CD4-positive, alpha-beta T cell treated with Interleukin-4 for 1 hour (primary cell): ENCODE data around the gene DELE1.

Experiments
- DNase-seq, 2 donors: peaks; one replicate each; pipeline ENCODE4 v3.0.0-alpha.2; 2020 to 2022

The DELE1 gene

GRCh38 chr5:141960018-141960417, 36.3 kb downstream of the DELE1 start:
- DNase-seq = peak in 1 of 2 donors; percentile 19

GRCh38 chr5:141960449-141961323, 37.0 kb downstream of the DELE1 start:
- DNase-seq = peak; percentile 91

GRCh38 chr5:141961466-141961865, 37.8 kb downstream of the DELE1 start:
- DNase-seq = no peak

GRCh38 chr5:141963701-141964100, 40.0 kb downstream of the DELE1 start:
- DNase-seq = no peak

- DNase-seq = no peak
These were observed 41.4 kb downstream of the DELE1 start for GRCh38 chr5:141965071-141965470.

- DNase-seq = no peak
These were observed 42.7 kb downstream of the DELE1 start for GRCh38 chr5:141966275-141966962.

DNA sequence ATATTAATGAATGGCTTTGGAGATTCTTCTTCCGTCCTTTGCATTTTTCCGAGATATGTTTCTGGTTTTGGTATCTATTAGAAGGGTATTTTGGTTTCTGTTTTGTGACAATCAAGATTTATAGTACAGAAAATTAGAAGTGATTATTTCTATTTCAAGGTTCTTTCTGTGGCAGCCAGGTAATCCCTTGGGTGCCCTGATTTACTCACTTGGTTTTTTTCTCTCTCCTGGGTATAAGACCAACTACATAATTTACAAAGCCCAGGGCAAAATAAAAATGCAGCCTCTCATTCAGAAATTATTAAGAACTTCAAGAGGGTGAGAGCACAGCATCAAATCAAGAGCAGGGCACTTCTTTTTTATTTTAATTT, 43.3 kb downstream of the DELE1 start:
- DNase-seq = no peak

DNA sequence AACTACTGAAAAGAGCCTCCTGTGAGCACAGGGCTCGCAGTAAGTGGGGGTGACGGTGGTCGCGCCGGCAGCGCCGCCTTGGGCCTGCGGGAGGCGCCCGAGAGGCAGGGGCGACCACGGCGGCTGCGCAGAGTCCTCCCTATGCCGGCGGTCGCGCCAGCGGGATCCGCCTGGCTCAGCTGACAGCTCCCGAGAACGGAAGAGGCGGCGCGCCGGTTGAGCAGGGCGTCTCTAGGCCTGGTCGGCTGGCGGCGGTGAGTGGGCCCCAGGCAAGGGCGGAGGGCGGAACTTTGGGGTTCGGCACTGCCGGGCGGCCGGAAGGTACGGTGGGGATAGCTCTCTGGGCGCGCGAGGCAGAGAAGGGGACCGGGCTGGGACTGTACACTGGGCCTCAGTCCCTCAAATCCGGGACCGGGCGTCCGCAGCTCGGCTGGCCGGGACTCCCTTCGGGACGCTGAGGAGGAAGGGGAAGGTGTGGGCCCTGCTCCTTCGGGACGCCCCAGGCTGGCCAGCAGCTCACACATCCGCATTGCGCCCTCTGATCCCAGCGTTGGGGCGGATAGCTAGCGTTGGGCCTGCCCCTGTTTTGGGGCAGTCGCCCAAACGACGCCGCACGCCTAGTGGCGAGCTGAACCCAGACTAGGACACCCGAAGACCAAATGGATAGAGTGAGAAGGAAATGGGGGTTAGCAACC, 45.4 kb downstream of the DELE1 start, which contains the start of gene RNF14:
RNF14 (plus strand) TSS at position 192 of the 695 bp plus-strand sequence. CDS start 4,484 bp downstream, outside the sequence.
- peak; percentile 93 to 94 for DNase-seq

DNA sequence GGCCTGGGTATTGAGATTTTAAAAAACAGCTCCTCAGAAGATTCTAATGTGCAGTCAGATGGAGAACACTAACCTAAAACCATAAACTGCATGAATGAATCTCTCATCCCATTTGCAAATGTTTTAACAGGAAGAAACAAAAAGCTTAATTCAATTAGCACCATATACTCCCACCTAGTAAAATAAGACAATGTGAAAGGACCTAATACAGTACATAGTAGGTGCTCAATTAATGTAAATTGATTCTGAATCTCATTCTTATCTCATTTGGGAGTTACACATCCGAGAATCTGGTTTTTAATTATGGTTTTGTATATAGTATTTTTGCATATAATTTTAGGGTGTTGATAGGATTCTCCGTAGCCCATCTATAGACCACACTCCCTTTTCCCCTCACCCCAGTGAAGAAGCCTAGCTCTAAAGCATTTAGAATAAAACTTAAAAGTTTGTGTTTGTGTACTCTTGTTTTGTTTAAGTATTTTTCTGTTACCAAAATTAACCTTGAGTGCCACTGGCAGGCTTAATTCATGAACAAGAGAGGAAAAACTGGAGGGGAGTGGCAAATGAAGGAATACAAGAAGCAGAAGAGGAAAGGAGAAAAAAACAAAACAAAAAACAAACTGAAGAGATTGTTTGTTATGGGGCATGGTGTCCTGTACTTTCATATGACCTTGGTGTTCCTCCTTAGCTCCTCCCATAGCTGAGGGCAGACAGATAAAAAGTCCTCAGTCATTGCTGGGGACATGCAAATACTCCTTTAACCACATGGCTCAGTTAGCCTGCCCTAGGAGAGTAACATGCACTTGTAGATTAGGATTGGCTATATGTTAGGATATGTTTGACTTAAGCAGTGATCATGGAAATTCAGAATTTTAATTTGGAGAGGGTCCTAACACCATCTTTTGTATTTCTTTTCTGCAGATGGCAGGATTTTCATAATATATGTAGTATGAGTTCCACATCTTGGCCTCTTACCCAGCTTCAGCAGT, 46.4 kb downstream of the DELE1 start:
- DNase-seq = peak in 1 of 2 donors; percentile 16

DNA sequence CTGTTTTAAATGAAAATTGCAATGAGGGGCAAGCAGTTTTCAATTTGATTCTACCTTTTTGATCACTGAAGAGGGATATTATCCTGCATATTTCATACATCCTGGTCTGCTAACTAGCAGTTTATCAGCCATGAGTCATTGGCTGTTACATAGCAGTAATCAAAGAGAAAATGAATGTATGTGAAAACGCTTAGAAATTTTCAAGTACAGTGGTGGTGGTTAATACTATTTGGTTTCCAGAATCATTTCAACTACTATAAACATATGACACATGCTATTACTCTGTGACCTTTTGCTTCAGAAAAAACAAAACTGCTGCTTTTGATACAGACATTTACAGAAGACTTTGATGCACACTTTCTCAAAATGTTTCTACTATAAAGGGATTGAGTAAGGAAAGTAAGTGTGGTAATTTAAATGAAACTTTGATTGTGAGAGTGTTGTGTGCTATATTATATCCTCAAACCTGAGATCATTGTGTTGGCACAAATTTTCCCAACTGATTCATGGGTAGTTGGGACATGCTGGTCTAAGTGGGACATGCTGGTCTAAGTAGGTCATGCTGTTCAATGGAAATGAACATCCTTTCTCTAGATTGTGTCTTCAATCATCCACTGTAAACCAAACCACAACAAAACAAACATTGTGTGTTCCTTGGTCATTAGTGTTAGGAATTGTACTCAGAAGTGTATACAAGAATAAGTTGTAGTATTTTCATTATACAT, 50.4 kb downstream of the DELE1 start:
- DNase-seq = no peak

DNA sequence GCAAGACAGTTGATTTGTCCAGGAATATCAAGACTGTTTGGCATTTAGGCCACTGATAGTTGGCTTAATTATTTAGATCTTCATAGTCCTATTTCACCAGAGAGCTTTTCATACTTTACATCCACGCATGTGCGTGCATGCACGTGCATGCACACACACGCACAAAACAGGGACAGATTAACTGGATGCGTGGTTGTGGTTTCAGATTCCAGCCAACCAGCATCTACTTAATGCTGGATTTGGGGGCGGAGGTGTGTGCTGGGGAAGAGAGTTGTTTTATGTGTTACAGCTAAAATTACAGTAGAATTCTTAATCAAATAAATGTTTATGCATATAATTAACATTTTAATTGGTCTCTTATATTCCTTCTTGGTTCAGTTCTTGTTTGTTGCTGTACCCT, 52.5 kb downstream of the DELE1 start:
- DNase-seq = no peak

DNA sequence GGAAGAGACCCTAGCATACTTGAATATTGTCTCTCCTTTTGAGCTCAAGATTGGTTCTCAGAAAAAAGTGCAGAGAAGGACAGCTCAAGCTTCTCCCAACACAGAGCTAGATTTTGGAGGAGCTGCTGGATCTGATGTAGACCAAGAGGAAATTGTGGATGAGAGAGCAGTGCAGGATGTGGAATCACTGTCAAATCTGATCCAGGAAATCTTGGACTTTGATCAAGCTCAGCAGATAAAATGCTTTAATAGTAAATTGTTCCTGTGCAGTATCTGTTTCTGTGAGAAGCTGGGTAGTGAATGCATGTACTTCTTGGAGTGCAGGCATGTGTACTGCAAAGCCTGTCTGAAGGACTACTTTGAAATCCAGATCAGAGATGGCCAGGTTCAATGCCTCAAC, 54.7 kb downstream of the DELE1 start:
- no peak for DNase-seq

GRCh38 chr5:141982626-141983025, 59.0 kb downstream of the DELE1 start:
- no peak for DNase-seq

DNA sequence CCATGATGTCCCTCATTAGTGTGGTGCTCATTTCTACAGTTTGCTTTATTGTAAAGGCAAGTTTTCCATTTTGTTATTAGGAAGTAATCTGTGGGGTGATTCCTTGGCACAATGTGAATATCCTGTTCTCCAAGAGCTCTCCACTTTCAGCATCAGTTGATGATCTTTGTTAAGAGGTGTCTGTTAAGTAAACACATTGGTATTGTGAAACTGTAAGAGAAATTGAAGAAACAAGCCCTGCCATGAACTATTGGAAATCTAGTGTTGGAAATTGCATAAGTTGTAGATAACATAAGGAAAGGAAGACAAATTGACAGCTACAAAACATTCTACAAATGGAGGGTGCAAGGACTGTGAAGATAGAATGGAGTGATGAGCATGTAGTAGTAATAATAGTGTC, 62.4 kb downstream of the DELE1 start:
- DNase-seq = no peak

DNA sequence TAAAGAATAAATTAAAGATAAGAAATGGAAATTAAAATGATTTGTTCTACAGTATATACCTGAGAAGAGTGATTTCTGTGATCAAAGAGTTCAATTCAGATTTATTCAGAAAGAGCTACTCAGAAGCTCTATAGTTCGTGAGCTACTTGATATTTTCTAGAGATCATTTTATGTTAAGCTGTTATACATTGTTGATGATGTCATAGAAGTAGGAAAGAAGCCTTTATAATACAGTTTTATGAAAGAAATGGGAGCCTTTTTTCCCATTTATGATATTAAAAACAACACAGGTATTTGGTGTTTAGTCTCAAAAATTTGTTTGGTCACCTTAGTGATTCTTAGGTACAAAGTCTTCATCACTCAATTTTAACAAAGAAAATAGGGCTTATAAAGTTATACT, 66.0 kb downstream of the DELE1 start:
- no peak for DNase-seq
